Upper lobe of left lung (tissue), 4 donors: Measurements from ENCODE around the gene KRTAP9-9.

Experiments
- CTCF ChIP-seq, 6 experiments: fragments of 450-650 bp in 4 of 6; fragments of 200-600 bp in 2 of 6; sonication (generic) in 2 of 6; IDR thresholded peaks; one replicate each; pipeline ENCODE4 v1.5.1; 2016 to 2019; ENCODE audit warnings: antibody characterized with exemption in 6 of 6
- EP300 ChIP-seq, 4 donors: sonication (generic); formaldehyde crosslinking; IDR thresholded peaks; one replicate each; pipeline ENCODE4 v1.5.1; 2017; ENCODE audit warnings: antibody characterized with exemption in 4 of 4, control low read depth in 2 of 4
- POLR2A ChIP-seq, 4 donors: fragments of 450-650 bp; IDR thresholded peaks; one replicate each; pipeline ENCODE4 v1.5.1; 2016 to 2017; ENCODE audit warnings: antibody characterized with exemption in 4 of 4, mild to moderate bottlenecking in 2 of 4
- POLR2AphosphoS5 ChIP-seq, 2 donors: sonication (generic); formaldehyde crosslinking; IDR thresholded peaks; one replicate each; pipeline ENCODE4 v1.5.1; 2017; ENCODE audit warnings: antibody characterized with exemption in 2 of 2

- TF ChIP-seq CTCF (IDR thresholded peaks at IDR 0.05): no peak
- no peak for TF ChIP-seq POLR2A (IDR thresholded peaks at IDR 0.05)
- no peak for TF ChIP-seq EP300 (IDR thresholded peaks at IDR 0.05)
- TF ChIP-seq POLR2AphosphoS5 (IDR thresholded peaks at IDR 0.05): no peak
Observed at GRCh38 chr17:41211845-41212466, 43.2 kb upstream of the KRTAP9-9 start.
